Peyer's patch (tissue), 4 donors: Measurements from ENCODE around the gene NUP98.

Source experiments
- CTCF ChIP-seq, 6 experiments: fragments of 450-650 bp in 4 of 6; fragments of 200-600 bp in 2 of 6; sonication (generic) in 1 of 6; IDR thresholded peaks; one replicate each; pipeline ENCODE4 v1.5.1; 2017 to 2019; ENCODE audit warnings: antibody characterized with exemption in 6 of 6, mild to moderate bottlenecking in 3 of 6, moderate library complexity in 1 of 6
- POLR2A ChIP-seq, 2 donors: fragments of 450-650 bp; IDR thresholded peaks; one replicate each; pipeline ENCODE4 v1.5.1; 2017; ENCODE audit warnings: antibody characterized with exemption in 2 of 2, mild to moderate bottlenecking in 2 of 2, moderate library complexity in 2 of 2

- TF ChIP-seq CTCF (IDR thresholded peaks at IDR 0.05): no peak
- TF ChIP-seq POLR2A (IDR thresholded peaks at IDR 0.05): no peak
These were observed 6.6 kb upstream of the NUP98 start for GRCh38 chr11:3803726-3804495.
